HEK293 (cell line): Measurements from ENCODE around the gene TAS1R1.

Experiments
- CTCF ChIA-PET: fragments of 350-600 bp; formaldehyde crosslinking; extraction: SDS; loops from one replicate; lab custom pipeline; 2021; ENCODE audit warnings: antibody characterized with exemption; lab: Yijun Ruan, JAX
- POLR2A ChIA-PET: fragments of 300-600 bp; formaldehyde crosslinking; extraction: SDS; loops from one replicate; lab custom pipeline; 2020; ENCODE audit warnings: antibody characterized with exemption, inconsistent platforms; lab: Yijun Ruan, JAX
- H3K27ac ChIP-seq: fragments of 200-500 bp; sonication (Bioruptor generic); 2 replicates; pipeline ENCODE4 v1.5.1; 2014; ENCODE audit warnings: low read depth, low read length, control low read depth, inconsistent platforms; ENCODE audit errors: extremely low read depth
- H3K36me3 ChIP-seq, 2 experiments: fragments of 200-500 bp in 1 of 2; sonication (Bioruptor generic) in 1 of 2; 1 replicate in 1 of 2; 2 replicates in 1 of 2; pipeline ENCODE4 v1.5.1; 2014 to 2017; ENCODE audit warnings: inconsistent platforms in 2 of 2, low read length in 2 of 2; ENCODE audit not compliant: control insufficient read depth in 2 of 2, insufficient read depth in 1 of 2
- H3K4me1 ChIP-seq: fragments of 200-500 bp; sonication (Bioruptor generic); 2 replicates; pipeline ENCODE4 v1.5.1; 2014; ENCODE audit warnings: mild to moderate bottlenecking, low read length, inconsistent platforms; ENCODE audit not compliant: control insufficient read depth, insufficient read depth
- H3K4me3 ChIP-seq: 2 replicates; pipeline ENCODE4 v1.5.1; 2011; ENCODE audit warnings: low read depth, mild to moderate bottlenecking, control low read depth, low read length, moderate library complexity
- H3K9me3 ChIP-seq: fragments of 200-500 bp; sonication (Bioruptor generic); 2 replicates; pipeline ENCODE4 v1.5.1; 2014; ENCODE audit warnings: low read depth, low read length, inconsistent platforms; ENCODE audit not compliant: control insufficient read depth, insufficient read depth
- BCL11A ChIP-seq: fragments of 450-650 bp; formaldehyde crosslinking; IDR thresholded peaks from 2 replicates; pipeline ENCODE4 v1.5.1; 2016; ENCODE audit warnings: low read depth, missing biosample characterization, missing genetic modification characterization
- EGR2 ChIP-seq: fragments of 450-650 bp; formaldehyde crosslinking; IDR thresholded peaks from 2 replicates; pipeline ENCODE4 v1.5.1; 2016; ENCODE audit warnings: low read depth, missing biosample characterization, missing genetic modification characterization
- KLF16 ChIP-seq: fragments of 450-650 bp; formaldehyde crosslinking; IDR thresholded peaks from 2 replicates; pipeline ENCODE4 v1.5.1; 2017; ENCODE audit warnings: missing biosample characterization, missing genetic modification characterization
- OVOL3 ChIP-seq: fragments of 450-650 bp; formaldehyde crosslinking; IDR thresholded peaks from 2 replicates; pipeline ENCODE4 v1.5.1; 2016; ENCODE audit warnings: missing biosample characterization, missing genetic modification characterization
- SCRT1 ChIP-seq: fragments of 450-650 bp; formaldehyde crosslinking; IDR thresholded peaks from 2 replicates; pipeline ENCODE4 v1.5.1; 2016; ENCODE audit warnings: missing biosample characterization, missing genetic modification characterization, borderline replicate concordance
- SCRT2 ChIP-seq: fragments of 450-650 bp; formaldehyde crosslinking; IDR thresholded peaks from 2 replicates; pipeline ENCODE4 v1.5.1; 2016; ENCODE audit warnings: missing biosample characterization, missing genetic modification characterization
- YY1 ChIP-seq: fragments of 450-650 bp; formaldehyde crosslinking; IDR thresholded peaks from 2 replicates; pipeline ENCODE4 v1.5.1; 2018; ENCODE audit warnings: missing biosample characterization, missing genetic modification characterization
- ZBTB20 ChIP-seq: fragments of 450-650 bp; formaldehyde crosslinking; IDR thresholded peaks from 2 replicates; pipeline ENCODE4 v1.5.1; 2016; ENCODE audit warnings: missing biosample characterization, missing genetic modification characterization
- ZBTB26 ChIP-seq: fragments of 450-650 bp; formaldehyde crosslinking; optimal IDR thresholded peaks from 2 replicates; pipeline ENCODE3; 2016; ENCODE audit warnings: missing biosample characterization, mild to moderate bottlenecking, missing genetic modification characterization
- ZFHX2 ChIP-seq: fragments of 450-650 bp; formaldehyde crosslinking; conservative IDR thresholded peaks from 2 replicates; pipeline ENCODE4 v1.5.1; 2016; ENCODE audit warnings: missing biosample characterization, missing genetic modification characterization
- ZFP69B ChIP-seq: fragments of 450-650 bp; formaldehyde crosslinking; IDR thresholded peaks from 2 replicates; pipeline ENCODE4 v1.5.1; 2016; ENCODE audit warnings: missing biosample characterization, missing genetic modification characterization
- ZNF335 ChIP-seq: fragments of 450-650 bp; formaldehyde crosslinking; conservative IDR thresholded peaks from 2 replicates; pipeline ENCODE4 v1.5.1; 2016; ENCODE audit warnings: missing biosample characterization, missing genetic modification characterization
- ZNF362 ChIP-seq: fragments of 450-650 bp; formaldehyde crosslinking; IDR thresholded peaks from 2 replicates; pipeline ENCODE4 v1.5.1; 2016; ENCODE audit warnings: missing biosample characterization, missing genetic modification characterization
- ZNF501 ChIP-seq: fragments of 450-650 bp; formaldehyde crosslinking; IDR thresholded peaks from 2 replicates; pipeline ENCODE4 v1.5.1; 2016; ENCODE audit warnings: missing biosample characterization, missing genetic modification characterization
- ZNF518A ChIP-seq: fragments of 450-650 bp; formaldehyde crosslinking; conservative IDR thresholded peaks from 2 replicates; pipeline ENCODE4 v1.5.1; 2016; ENCODE audit warnings: low read depth, missing biosample characterization, missing genetic modification characterization
- ZNF629 ChIP-seq: fragments of 450-650 bp; formaldehyde crosslinking; IDR thresholded peaks from 2 replicates; pipeline ENCODE4 v1.5.1; 2017; ENCODE audit warnings: missing biosample characterization, missing genetic modification characterization

TAS1R1 gene

GRCh38 chr1:6603238-6603914 is 48.3 kb downstream of the TAS1R1 start (continued):
- TF ChIP-seq ZNF518A = 0 out of 2 replicates have a peak, but pooled peaks have one; percentile 11
- TF ChIP-seq KLF16 (tag by site-specific recombination) = no peak
- TF ChIP-seq OVOL3 (tag by site-specific recombination) = no peak

- ChIA-PET CTCF (interaction anchor here (0.5 to 2.0 kb wide), 2 partner anchors 114 to 259 kb away, joined by 3 to 6 read pairs; no protein-coding TSS in a partner anchor), POLR2A (interaction anchor here (0.7 to 3.5 kb wide), 6 partner anchors 8 to 75 kb away, joined by 3 to 25 read pairs (median 6); partner anchors contain the start of genes PHF13, THAP3 and ZBTB48)
- no peak overlapping the region for H3K4me3 ChIP-seq
- H3K36me3 ChIP-seq = peaks cover 0 to 13% of the 10 kb centered on the region in 2 experiments; a peak in 1 of 3 replicates
- no peaks in the 10 kb centered on the region for H3K4me1 ChIP-seq
- TF ChIP-seq YY1 (tag by site-specific recombination) (peak; percentile 76; the same call in 1 of the 2 replicates), ZNF629 (tag by site-specific recombination) (0 out of 2 replicates have a peak, but pooled peaks have one; percentile 6), ZNF518A (no peak), ZNF501 (peak; percentile 29; the same call in 1 of the 2 replicates), ZBTB20 (peak; percentile 90), ZFP69B (peak; percentile 64), EGR2 (tag by site-specific recombination) (peak; percentile 56; the same call in 1 of the 2 replicates), ZFHX2 (peak; percentile 75), ZNF335 (peak; percentile 72), SCRT2 (tag by site-specific recombination) (peak; percentile 89), SCRT1 (peak; percentile 50; the same call in 1 of the 2 replicates), ZNF362 (tag by site-specific recombination) (no peak), BCL11A (tag by site-specific recombination) (no peak), ZBTB26 (tag by site-specific recombination) (peak; percentile 17)
- no peaks in the 10 kb centered on the region for H3K9me3 ChIP-seq
- peak overlapping the region; percentile 79 for H3K27ac ChIP-seq
Measured at GRCh38 chr1:6603915-6604558, 48.9 kb downstream of the TAS1R1 start.
